HEK293T (cell line): Measurements from ENCODE around the gene FBXO11.

ENCODE experiments used
- BHLHE40 ChIP-seq: fragments of 450-650 bp; IDR thresholded peaks from 2 replicates; pipeline ENCODE4 v1.6.1; 2016; ENCODE audit warnings: mild to moderate bottlenecking, moderate library complexity, borderline replicate concordance
- CTBP1 ChIP-seq: fragments of 450-650 bp; IDR thresholded peaks from 2 replicates; pipeline ENCODE4 v1.6.1; 2016; ENCODE audit warnings: borderline replicate concordance
- ELF4 ChIP-seq: fragments of 450-650 bp; IDR thresholded peaks from 2 replicates; pipeline ENCODE4 v1.6.1; 2017; ENCODE audit warnings: antibody characterized with exemption
- FOXK2 ChIP-seq: fragments of 450-650 bp; IDR thresholded peaks from 2 replicates; pipeline ENCODE4 v1.6.1; 2016; ENCODE audit warnings: mild to moderate bottlenecking
- FOXM1 ChIP-seq: fragments of 450-650 bp; IDR thresholded peaks from 2 replicates; pipeline ENCODE4 v1.6.1; 2017; ENCODE audit warnings: mild to moderate bottlenecking, borderline replicate concordance
- HDGF ChIP-seq: fragments of 450-650 bp; IDR thresholded peaks from 2 replicates; pipeline ENCODE4 v1.6.1; 2017; ENCODE audit warnings: antibody characterized with exemption, borderline replicate concordance
- L3MBTL2 ChIP-seq: fragments of 450-650 bp; conservative IDR thresholded peaks from 2 replicates; pipeline ENCODE4 v1.6.1; 2016; ENCODE audit warnings: mild to moderate bottlenecking
- LEF1 ChIP-seq: fragments of 450-650 bp; IDR thresholded peaks from 2 replicates; pipeline ENCODE4 v1.6.1; 2017; ENCODE audit warnings: mild to moderate bottlenecking, borderline replicate concordance
- SP1 ChIP-seq: fragments of 450-650 bp; IDR thresholded peaks from 2 replicates; pipeline ENCODE4 v1.6.1; 2017
- SUZ12 ChIP-seq: fragments of 450-650 bp; IDR thresholded peaks from 2 replicates; pipeline ENCODE4 v1.6.1; 2016; ENCODE audit warnings: mild to moderate bottlenecking
- TARDBP ChIP-seq: fragments of 450-650 bp; IDR thresholded peaks from 2 replicates; pipeline ENCODE4 v1.6.1; 2016
- ZNF384 ChIP-seq: fragments of 450-650 bp; IDR thresholded peaks from 2 replicates; pipeline ENCODE4 v1.6.1; 2016
- TF ChIP-seq, protein P1 (sequence below): fragments of 450-650 bp; IDR thresholded peaks from 2 replicates; pipeline ENCODE4 v1.6.1; 2016

DNA sequence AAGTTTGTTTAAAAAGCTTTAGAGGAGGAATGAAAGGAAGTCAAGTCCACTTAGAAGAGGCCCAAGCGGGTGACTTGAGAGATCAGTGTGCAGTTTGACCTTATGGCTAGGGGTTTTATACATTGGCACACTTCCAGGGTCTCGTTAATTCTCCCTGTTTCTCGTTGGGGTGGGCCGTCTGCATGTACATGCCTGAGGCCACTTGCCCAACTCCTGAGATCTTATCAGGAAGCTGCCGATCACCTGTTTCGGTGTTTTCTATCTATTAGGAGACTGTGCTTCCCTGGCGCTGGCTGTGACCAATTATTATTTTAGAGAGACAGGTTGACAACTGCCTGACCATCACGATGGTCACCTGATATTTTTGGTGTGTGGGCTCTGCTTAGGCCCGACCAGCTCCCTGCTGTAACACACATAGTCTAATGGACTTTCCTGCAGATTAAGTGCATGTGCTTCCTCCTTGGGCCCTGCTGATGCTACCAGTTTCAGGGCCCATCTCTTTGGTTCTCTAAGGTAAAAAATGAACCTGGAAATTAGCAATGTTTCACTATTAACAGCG lies 154.4 kb downstream of the FBXO11 start:
- TF ChIP-seq SP1 (no peak), BHLHE40 (no peak), CTBP1 (no peak), FOXK2 (no peak), FOXM1 (no peak), ZNF384 (no peak), SUZ12 (no peak), LEF1 (no peak), HDGF (no peak), ELF4 (no peak), L3MBTL2 (no peak), TARDBP (no peak)
- TF ChIP-seq, protein P1, sequence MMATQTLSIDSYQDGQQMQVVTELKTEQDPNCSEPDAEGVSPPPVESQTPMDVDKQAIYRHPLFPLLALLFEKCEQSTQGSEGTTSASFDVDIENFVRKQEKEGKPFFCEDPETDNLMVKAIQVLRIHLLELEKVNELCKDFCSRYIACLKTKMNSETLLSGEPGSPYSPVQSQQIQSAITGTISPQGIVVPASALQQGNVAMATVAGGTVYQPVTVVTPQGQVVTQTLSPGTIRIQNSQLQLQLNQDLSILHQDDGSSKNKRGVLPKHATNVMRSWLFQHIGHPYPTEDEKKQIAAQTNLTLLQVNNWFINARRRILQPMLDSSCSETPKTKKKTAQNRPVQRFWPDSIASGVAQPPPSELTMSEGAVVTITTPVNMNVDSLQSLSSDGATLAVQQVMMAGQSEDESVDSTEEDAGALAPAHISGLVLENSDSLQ, result no peak
